Measurements from ENCODE around the gene FSD1. TPM values are rescaled to one million over a fixed set of nuclear protein-coding genes. Genes with fewer than 3 reads are reported as not detected.
"Not testable (repeated sequence)": the region's sequence is repeated elsewhere in the genome, so short reads cannot be mapped to it uniquely, and the experiment has no call there.

FSD1 gene
- total RNA-seq, 4 donors from 2014 or later: 1.0 to 8.4 (median 1.4) TPM; not detected in 1

DNA sequence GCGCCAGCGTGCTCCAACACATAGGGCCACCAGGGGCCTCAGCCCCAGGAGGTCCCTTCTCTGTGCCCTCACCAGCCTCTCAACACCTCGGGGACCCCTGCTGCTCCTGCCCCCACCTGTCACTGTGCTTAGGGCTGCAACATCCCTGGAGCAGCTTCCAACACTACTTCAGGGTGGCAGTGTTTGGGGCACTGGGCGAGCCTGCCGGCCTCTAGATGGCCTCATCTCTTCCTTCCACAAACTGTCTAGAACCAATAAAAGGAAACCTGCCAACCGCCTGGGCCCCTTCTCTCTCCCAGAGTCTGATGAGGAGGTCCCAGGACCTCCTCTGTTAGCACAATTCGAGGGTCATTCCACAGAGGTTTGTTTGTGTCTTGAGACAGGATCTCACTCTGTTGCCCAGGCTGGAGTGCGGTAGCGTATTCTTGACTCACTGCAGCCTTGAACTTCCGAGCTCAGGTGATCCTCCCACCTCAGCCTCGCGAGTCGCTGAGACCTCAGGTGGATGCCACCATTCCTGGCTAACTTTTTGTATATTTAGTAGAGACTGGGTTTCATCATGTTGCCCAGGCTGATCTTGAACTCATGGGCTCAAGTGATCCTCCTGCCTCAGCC, 35.5 kb upstream of the FSD1 start:
- H3K9me3 ChIP-seq: no peaks in the 10 kb centered on the region
- no peak for TF ChIP-seq POLR2A (IDR thresholded peaks at IDR 0.05)
- TF ChIP-seq, protein P1, sequence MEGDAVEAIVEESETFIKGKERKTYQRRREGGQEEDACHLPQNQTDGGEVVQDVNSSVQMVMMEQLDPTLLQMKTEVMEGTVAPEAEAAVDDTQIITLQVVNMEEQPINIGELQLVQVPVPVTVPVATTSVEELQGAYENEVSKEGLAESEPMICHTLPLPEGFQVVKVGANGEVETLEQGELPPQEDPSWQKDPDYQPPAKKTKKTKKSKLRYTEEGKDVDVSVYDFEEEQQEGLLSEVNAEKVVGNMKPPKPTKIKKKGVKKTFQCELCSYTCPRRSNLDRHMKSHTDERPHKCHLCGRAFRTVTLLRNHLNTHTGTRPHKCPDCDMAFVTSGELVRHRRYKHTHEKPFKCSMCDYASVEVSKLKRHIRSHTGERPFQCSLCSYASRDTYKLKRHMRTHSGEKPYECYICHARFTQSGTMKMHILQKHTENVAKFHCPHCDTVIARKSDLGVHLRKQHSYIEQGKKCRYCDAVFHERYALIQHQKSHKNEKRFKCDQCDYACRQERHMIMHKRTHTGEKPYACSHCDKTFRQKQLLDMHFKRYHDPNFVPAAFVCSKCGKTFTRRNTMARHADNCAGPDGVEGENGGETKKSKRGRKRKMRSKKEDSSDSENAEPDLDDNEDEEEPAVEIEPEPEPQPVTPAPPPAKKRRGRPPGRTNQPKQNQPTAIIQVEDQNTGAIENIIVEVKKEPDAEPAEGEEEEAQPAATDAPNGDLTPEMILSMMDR (IDR thresholded peaks at IDR 0.05): peak in 1 of 6 experiments; percentile 17
- DNase-seq: no peak
- peaks cover 0 to 9% (median 3%) of the 10 kb centered on the region in 4 donors for H3K4me1 ChIP-seq
- no peak overlapping the region for H3K4me3 ChIP-seq
- peak overlapping the region in 3 of 4 donors; percentile 38 to 90 (median 63) for H3K27ac ChIP-seq
- H3K27me3 ChIP-seq: no peaks in the 10 kb centered on the region
- peaks cover 0 to 55% (median 0%) of the 10 kb centered on the region in 3 donors for H3K36me3 ChIP-seq

DNA sequence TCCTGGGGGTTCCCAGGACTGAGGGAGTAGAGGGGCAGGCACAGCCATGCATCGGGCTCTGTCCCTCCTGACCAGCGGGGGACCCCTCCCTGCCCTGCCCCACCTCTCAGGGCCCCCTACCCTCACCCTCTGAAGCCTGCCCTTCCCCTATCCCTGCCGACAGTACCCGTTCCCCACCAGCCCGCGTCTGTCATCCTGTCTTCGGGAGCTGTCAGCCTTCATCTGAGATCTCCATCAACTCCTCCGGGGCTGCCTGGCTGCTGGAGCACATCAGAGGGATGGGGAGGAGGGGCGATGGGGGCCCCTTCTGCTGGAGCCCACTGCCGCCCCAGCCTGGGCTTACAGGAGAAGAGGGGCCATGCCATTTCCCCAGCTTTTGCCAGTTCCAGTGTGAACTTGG, 31.5 kb upstream of the FSD1 start:
- H3K36me3 ChIP-seq: peaks cover 0 to 30% (median 0%) of the 10 kb centered on the region in 3 donors
- H3K9me3 ChIP-seq: no peaks in the 10 kb centered on the region
- no peak overlapping the region for H3K27ac ChIP-seq
- peaks cover 0 to 6% (median 1%) of the 10 kb centered on the region in 4 donors for H3K4me1 ChIP-seq
- no peaks in the 10 kb centered on the region for H3K27me3 ChIP-seq
- no peak for TF ChIP-seq POLR2A (IDR thresholded peaks at IDR 0.05)
- no peak for DNase-seq
- no peak overlapping the region for H3K4me3 ChIP-seq

- not testable (repeated sequence) for H3K4me3 ChIP-seq, H3K27ac ChIP-seq, H3K9me3 ChIP-seq, H3K4me1 ChIP-seq, DNase-seq, H3K27me3 ChIP-seq
- peaks cover 0 to 17% (median 0%) of the 10 kb centered on the region in 3 donors for H3K36me3 ChIP-seq
These were observed 30.1 kb upstream of the FSD1 start for GRCh38 chr19:4274321-4274686.

DNA sequence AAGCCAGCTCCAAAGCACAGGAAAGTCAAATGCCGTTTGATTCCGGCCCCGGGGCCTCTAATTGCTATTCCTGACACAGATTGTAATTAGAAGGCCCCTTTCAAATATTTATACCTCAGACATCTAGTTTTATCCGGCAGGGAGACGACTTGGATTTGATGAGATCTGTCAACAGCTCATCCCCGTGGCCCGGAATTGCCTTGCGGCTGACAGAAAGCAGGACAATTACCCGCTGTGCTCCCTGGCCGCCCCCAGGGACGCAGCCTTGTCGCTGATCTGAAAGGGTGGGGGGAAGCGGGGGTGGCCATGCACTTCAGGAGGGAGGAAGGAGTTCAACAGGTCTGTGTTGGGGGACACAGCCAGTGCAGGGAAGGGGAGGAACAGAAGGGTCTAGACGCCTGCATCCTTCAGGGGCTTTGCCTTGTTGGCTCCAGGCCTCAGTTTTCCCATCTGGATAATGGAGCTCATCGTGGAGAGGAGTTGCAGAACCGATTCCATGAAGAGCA, 27.2 kb upstream of the FSD1 start:
- Histone ChIP-seq H3K27ac (no peak overlapping the region), H3K4me1 (peaks cover 0 to 16% (median 12%) of the 10 kb centered on the region in 4 donors), H3K4me3 (no peak overlapping the region), H3K27me3 (peaks cover 0 to 22% of the 10 kb centered on the region in 2 donors), H3K9me3 (no peaks in the 10 kb centered on the region), H3K36me3 (peaks cover 0 to 2% (median 0%) of the 10 kb centered on the region in 3 donors)
- DNase-seq: no peak
- TF ChIP-seq, protein P1 (IDR thresholded peaks at IDR 0.05): no peak
- TF ChIP-seq POLR2A (IDR thresholded peaks at IDR 0.05): no peak

GRCh38 chr19:4278010-4278409, 26.4 kb upstream of the FSD1 start:
- Histone ChIP-seq H3K27ac (no peak overlapping the region), H3K4me1 (peaks cover 0 to 16% (median 12%) of the 10 kb centered on the region in 4 donors), H3K27me3 (peaks cover 0 to 22% of the 10 kb centered on the region in 2 donors), H3K9me3 (no peaks in the 10 kb centered on the region), H3K36me3 (no peaks in the 10 kb centered on the region), H3K4me3 (no peak overlapping the region)
- TF ChIP-seq, protein P1 (IDR thresholded peaks at IDR 0.05): no peak
- no peak for DNase-seq

GRCh38 chr19:4278419-4279266, 25.8 kb upstream of the FSD1 start, which contains the start of gene SHD:
SHD (plus strand) TSS chr19:4279266; CDS start chr19:4280064, 798 bp downstream.
- H3K27ac ChIP-seq: no peak within 1 kb of the TSS
- H3K9me3 ChIP-seq: no peaks in the 10 kb centered on the region
- peak within 1 kb of the TSS in 3 of 4 donors; percentile 18 to 43 (median 38) for H3K4me3 ChIP-seq
- TF ChIP-seq, protein P1 (IDR thresholded peaks at IDR 0.05): no peak
- TF ChIP-seq POLR2A (IDR thresholded peaks at IDR 0.05): no peak
- peaks cover 0 to 16% (median 12%) of the 10 kb centered on the region in 4 donors for H3K4me1 ChIP-seq
- no peaks in the 10 kb centered on the region for H3K36me3 ChIP-seq
- no peak for DNase-seq
- peaks cover 0 to 22% of the 10 kb centered on the region in 2 donors for H3K27me3 ChIP-seq

Data from Peyer's patch (tissue), 4 donors.